ENCODE results near the gene PDS5B. TPM values are rescaled to one million over a fixed set of nuclear protein-coding genes. Genes with fewer than 3 reads are reported as not detected.

PDS5B gene
- total and polyA plus RNA-seq, 2 of the 8 experiments (the other 6 are each of a cell fraction or from before 2014, with no cell fraction given), result 5.5 to 54.6 TPM

DNA sequence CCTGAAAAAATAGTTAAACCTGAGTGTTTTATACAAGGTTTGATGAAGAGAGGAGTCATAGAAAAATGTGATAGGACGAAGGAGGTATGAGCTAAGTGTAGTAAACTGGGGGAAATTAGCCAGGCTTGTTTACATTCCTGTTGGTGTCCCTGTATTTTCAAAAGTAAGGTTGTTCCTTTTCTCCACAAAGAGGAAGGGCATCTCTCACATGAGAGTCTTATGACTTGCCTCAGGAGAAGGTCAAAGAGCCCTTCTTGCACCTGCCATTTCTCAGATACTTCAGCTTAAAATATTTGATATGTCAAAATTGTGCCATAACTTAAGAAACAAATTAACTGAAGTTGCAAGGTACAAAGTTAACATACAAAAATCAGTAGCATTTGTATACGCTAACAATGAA lies 44.0 kb upstream of the PDS5B start (continued):
- TF ChIP-seq HDAC6 (IDR thresholded peaks at IDR 0.05; ENCODE audit: low read depth, low read length), result no peak

Measured in H1 (cell line).